Measurements from ENCODE around the gene ITPR3.
A peak's percentile ranks its signal among the peaks of the same experiment; 100 is the strongest.

Gene ITPR3

DNA sequence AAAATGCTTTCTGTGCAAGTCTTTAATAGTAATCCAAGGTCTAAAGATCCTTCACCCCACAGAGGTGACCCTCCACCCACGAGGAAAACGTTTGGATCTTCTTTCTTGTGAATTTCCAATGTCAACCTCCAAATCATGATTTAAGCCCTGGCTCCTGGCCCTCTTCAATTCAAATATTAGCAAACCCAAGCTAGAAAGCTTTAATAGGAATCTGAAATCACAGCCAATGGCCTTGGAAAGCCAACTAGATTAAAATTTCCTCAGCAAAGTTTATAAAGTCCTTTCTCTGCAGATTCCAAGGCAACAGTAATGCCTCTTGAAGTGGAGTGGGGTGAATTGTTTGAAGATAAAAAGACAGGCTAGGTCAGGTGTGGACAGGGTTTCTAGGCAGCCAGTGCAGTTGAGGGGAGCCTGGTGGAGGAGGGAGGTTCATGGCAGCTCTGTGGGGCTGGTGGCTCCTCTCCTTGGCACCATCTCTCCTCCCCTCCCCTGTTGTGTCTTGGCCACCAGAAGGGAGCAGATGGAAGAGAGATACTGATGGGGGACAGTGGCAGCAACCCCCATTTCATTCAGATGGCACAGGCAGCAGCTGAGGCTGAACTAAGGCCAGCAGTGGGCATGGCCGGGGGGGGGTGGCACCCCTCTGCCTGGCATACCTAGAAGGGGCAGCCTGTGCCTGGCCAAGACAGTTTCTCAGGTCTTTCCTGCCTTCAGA lies 102.4 kb downstream of the ITPR3 start:
- peak overlapping the region; percentile 25 for H3K27ac ChIP-seq
- TF ChIP-seq, protein P1, sequence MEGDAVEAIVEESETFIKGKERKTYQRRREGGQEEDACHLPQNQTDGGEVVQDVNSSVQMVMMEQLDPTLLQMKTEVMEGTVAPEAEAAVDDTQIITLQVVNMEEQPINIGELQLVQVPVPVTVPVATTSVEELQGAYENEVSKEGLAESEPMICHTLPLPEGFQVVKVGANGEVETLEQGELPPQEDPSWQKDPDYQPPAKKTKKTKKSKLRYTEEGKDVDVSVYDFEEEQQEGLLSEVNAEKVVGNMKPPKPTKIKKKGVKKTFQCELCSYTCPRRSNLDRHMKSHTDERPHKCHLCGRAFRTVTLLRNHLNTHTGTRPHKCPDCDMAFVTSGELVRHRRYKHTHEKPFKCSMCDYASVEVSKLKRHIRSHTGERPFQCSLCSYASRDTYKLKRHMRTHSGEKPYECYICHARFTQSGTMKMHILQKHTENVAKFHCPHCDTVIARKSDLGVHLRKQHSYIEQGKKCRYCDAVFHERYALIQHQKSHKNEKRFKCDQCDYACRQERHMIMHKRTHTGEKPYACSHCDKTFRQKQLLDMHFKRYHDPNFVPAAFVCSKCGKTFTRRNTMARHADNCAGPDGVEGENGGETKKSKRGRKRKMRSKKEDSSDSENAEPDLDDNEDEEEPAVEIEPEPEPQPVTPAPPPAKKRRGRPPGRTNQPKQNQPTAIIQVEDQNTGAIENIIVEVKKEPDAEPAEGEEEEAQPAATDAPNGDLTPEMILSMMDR (conservative IDR thresholded peaks at IDR 0.05): no peak
- TF ChIP-seq ZFX (IDR thresholded peaks at IDR 0.05): no peak

DNA sequence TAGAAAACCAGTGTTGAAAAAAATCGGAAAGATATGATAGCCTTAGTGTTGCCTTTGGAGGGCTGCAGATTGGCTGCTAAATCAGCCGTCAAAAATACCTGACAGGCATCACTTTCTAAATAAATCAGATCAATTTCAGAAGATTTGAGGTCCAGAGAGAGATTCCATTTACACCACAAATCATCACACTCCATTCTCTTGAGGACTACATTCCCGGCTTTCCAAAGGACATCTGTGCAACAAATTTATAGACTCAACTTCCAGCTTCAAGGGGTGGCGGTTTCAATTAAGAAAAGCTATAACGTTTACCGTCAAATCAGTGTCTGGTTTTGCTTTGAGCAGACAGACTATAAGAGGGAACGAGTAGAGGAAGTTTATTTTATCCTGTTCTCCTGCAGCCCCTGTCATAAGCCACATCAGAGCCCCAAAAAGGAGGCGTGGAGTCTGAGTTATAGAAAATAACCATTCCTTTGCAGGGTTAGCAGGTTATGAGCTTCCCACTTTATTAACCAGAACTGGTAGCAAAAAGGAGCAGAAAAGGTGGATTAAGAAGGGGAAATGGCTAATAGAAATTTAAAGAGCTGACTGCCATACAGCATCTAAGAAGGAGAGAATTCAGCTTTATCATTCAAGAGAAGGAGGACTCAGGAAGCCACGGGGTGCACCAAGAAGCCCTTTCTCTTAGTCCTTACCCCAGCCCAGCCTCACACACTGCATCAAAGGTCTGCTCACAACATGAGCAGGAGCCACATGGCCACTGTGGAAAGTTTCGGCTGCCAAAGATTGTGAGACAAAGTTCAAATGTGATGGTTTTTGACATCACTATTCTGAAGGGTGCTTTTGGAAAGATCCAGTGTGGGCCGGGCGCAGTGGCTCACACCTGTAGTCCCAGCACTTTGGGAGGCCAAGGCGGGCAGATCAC lies 103.2 kb downstream of the ITPR3 start:
- TF ChIP-seq, protein P1 (conservative IDR thresholded peaks at IDR 0.05): no peak
- TF ChIP-seq ZFX (IDR thresholded peaks at IDR 0.05): no peak
- H3K27ac ChIP-seq: peak overlapping the region; percentile 25

DNA sequence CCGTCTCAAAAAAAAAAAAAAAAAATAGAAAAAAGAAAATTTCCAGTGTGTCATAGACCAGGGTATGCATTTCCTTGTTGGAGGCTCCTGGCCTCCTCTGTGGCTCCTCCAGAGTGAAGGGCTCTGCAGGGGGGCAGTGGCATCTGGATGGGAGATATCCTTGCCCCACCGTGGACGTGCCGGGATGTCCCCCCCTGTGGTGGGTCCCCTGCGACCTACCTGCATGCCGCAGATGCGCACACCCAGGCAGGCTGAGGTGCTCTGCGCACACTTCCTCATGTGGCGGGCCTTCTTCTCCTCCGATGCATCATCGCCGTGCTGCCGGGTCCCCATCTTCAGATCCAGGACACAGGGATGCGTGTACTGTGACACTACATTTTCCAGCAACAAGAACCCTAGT lies 104.1 kb downstream of the ITPR3 start:
- H3K27ac ChIP-seq: no peak overlapping the region; the same call in 1 of the 2 replicates
- TF ChIP-seq ZFX (IDR thresholded peaks at IDR 0.05): no peak
- TF ChIP-seq, protein P1 (conservative IDR thresholded peaks at IDR 0.05): no peak

DNA sequence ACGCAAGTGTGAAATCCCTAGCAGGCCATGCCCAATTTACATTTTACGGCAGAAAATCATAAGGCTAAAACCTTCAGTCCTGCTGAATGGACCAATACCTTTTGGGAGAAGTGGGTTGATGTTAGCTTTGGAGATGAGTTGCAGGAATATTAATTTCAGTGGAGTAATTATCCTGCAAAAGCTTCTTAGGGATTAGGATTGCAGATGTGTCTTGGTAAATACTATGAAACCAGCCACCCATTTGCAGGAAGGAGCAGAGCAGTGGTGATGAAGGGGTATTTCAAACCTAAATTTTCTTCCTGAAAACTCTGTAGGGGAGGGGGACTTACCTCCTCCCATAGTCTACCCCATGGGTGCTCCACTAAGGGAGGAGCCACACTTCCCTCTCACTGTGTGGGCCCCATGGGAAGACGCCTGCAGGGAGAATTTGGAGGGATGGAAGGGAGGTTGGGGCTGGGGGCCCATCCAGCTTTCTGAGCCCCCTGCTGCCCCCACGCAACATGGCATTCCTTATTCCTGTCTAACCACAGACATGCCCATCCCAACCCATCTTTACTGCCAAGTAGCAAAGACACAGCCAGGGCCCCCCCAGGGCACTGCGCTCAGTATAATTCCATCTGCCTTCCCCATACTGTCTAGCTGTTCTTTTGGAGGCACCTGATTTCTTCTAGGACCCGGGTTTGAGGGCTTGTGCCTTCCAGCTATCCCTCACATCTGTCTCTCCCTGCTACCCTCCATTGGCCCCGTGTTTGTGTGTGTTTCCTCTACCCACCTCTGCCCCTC lies 105.0 kb downstream of the ITPR3 start:
- TF ChIP-seq, protein P1 (conservative IDR thresholded peaks at IDR 0.05): no peak
- TF ChIP-seq ZFX (IDR thresholded peaks at IDR 0.05): no peak
- H3K27ac ChIP-seq: no peak overlapping the region

DNA sequence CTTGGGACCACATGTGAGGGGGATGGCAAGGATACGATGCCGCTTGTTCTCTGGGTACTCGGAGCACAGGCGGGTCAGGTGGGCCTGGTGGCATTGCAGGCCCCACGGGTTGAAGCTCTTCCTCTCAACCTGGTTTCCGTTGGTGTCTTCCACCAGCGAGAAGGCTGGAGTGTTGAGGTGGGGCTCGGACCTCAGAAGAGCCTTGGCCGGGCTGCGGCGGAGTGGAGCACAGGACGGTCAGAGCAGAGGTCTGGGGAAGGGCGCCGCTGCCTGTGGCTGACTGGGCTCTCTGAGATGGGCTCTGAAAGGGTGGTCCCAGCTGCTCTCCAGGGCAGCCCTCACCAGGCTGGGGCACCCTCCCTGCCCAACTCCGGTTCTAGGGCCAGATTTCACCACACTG lies 105.6 kb downstream of the ITPR3 start:
- no peak overlapping the region for H3K27ac ChIP-seq

DNA sequence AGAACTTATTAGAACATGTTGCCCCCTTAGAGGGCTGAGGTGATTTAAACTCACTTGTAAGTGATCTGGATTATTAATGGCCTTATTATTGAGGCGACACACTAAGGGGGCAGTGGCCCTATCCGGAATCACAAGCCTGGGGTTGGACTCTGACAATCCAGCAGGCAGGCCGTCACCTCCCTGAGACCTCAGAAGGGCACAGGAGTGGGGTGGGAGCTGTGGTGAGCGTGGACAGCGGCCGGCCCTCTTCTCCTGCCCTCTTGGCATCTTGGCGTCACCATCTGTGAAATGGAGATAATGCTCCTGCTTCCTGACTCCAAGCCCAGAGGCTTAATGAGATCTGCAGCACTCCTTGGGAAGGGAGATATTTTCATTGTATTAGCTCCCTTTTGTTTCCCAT lies 106.0 kb downstream of the ITPR3 start:
- no peak for TF ChIP-seq ZFX (IDR thresholded peaks at IDR 0.05)
- TF ChIP-seq, protein P1 (conservative IDR thresholded peaks at IDR 0.05): no peak
- H3K27ac ChIP-seq: no peak overlapping the region

More for the DNA sequence above, 105.6 kb downstream of the ITPR3 start:
- TF ChIP-seq ZFX (IDR thresholded peaks at IDR 0.05): no peak
- TF ChIP-seq, protein P1 (conservative IDR thresholded peaks at IDR 0.05): no peak

Data from C4-2B (cell line).